Pancreas (tissue), 10 donors: ENCODE results near the gene WDR27. TPM values are rescaled to one million over a fixed set of nuclear protein-coding genes. Genes with fewer than 3 reads are reported as not detected.
A peak's percentile ranks its signal among the peaks of the same experiment; 100 is the strongest.
"Not testable (repeated sequence)": the region's sequence is repeated elsewhere in the genome, so short reads cannot be mapped to it uniquely, and the experiment has no call there.

Experiments
- ATAC-seq, 4 donors: fragments of 200-7000 bp; cut with Tn5 transposase; one replicate each; pipeline versions ENCODE4 v1.8.0 to v1.9.1; 2020; ENCODE audit warnings: mild to moderate bottlenecking in 4 of 4, moderate library complexity in 4 of 4
- DNase-seq, 6 donors: peaks; one replicate each; pipeline ENCODE4 v3.0.0-alpha.2; 2020
- FAIRE-seq: peaks from 2 replicates; lab custom pipeline; 2012; peaks lifted over from hg19 to GRCh38; lab: Jason Lieb, UNC
- H3K27ac ChIP-seq, 4 donors: fragments of 200-600 bp; sonication (generic); 1 replicate in 3 of 4; 2 replicates in 1 of 4; pipeline versions ENCODE4 v1.5.0 to v1.8.0; 2020
- H3K27me3 ChIP-seq, 4 donors: fragments of 200-600 bp; one replicate each; pipeline ENCODE4 v1.8.0; 2021
- H3K36me3 ChIP-seq, 3 donors: fragments of 200-600 bp; sonication (generic) in 1 of 3; one replicate each; pipeline versions ENCODE4 v1.5.0 to v1.8.0; 2020 to 2021
- H3K4me1 ChIP-seq, 3 donors: fragments of 200-600 bp; one replicate each; pipeline ENCODE4 v1.8.0; 2021
- H3K4me3 ChIP-seq, 4 donors: fragments of 200-600 bp; sonication (generic) in 2 of 4; one replicate each; pipeline versions ENCODE4 v1.5.0 to v1.8.0; 2020 to 2021
- H3K9me3 ChIP-seq, 4 donors: fragments of 200-600 bp; one replicate each; pipeline ENCODE4 v1.8.0; 2021
- WGBS, 2 donors: extraction: QIAGEN DNeasy Blood & Tissue Kit; methylation state at CpG; one replicate each; pipeline ENCODE4 v1.1.7; 2013; 5-methylcytosine and 5-hydroxymethylcytosine counted together
- intact Hi-C, 3 donors: fragments of 100-400 bp; cut with DNase I; formaldehyde crosslinking; loops; one replicate each; pipeline versions ENCODE4 v1.11.1 to v1.14.2; 2022
- polyA plus RNA-seq, 2 donors: library from polyadenylated mRNA; stranded (reverse); fragments of 200-250 nt; gene quantifications; one replicate each; pipeline ENCODE4 v1.2.3, GENCODE V29; 2013
- total RNA-seq, 6 donors: library from RNA; stranded (reverse); fragmentation: NEBNext Ultra II Directional in 4 of 6; extraction: Animal tissue kit (Norgen Biotek cat#: 25700) in 4 of 6; gene quantifications; one replicate each; pipeline versions ENCODE4 v1.2.1 to v1.2.4, GENCODE V29; 2021 to 2023
- TF ChIP-seq, protein P1 (sequence below), 4 donors: fragments of 200-600 bp; sonication (generic) in 3 of 4; IDR thresholded peaks; one replicate each; pipeline versions ENCODE4 v1.5.0 to v1.8.0; 2021; ENCODE audit warnings: antibody characterized with exemption in 4 of 4
- donor health status: healthy with polysubstance abuse.
- donor health status: DM: no; HTN: no; CAD: no; lungs with moderate emphysema.
- donor health status: DM: no; HTN: no; CAD: no.
- donor health status: control.
- donor health status: control.
- donor health status: Bipolar disorder and iron deficiency.
- donor health status: DM: yes; HTN: yes; CAD: no.
- donor health status: DM: no; HTN: no; CAD: no.
- donor health status: DM: no; HTN: no; CAD: no.
- donor health status: DM: yes; HTN: yes; CAD: no.

Gene WDR27
- total and polyA plus RNA-seq, 8 donors: 9.6 to 43.1 (median 16.4) TPM

DNA sequence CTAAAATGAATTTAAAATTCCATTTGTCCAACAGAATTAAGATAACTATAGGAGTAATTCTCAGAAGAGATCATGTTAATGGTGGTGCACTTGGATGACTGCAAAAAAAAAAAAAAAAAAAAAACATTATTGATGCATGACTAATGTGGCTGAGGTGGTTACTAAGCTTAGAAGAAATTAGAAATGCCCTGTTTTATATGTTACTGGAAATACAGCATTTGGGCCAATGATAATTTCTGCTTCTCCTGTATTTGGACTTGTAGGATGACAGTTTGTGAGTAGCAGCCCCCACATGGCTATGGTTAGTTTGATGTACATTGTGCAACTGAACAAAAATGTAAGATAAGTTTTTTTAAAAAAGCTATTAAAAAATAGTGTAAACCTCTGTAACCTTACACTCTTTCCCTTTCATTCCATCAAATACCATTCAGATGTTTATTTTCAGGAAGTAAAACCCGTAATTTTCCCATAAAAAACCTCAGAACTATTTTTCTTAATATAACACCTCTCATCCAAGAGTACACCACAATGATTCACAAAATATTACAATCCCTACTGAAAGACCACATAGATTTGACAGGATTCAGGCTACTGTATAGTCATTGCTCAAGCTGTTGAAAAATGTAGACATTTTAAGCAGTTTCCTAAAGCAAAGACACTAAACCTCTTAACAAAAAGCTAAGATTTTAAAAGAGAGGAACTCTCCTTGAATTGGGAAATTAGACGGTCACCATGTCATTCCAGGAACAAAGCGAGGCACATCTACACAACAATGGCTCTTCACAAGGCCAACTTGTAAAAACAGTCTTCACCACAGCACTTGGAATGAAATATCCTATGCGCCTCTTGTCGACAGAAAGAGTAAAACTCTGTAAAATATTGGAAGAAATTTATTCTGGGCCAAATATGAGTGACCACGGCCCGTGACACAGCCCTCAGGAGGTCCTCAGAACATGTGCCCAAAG is 83.0 kb downstream of the WDR27 start:
- FAIRE-seq (no peak), DNase-seq (no peak), ATAC-seq (peak in 1 of 4 donors; percentile 33)
- no peaks in the 10 kb centered on the region for H3K9me3 ChIP-seq
- H3K27me3 ChIP-seq: no peaks in the 10 kb centered on the region
- H3K27ac ChIP-seq: no peak overlapping the region
- no peaks in the 10 kb centered on the region for H3K4me1 ChIP-seq
- 87 to 89% methylated on average over 7 of the region's 7 CpGs for WGBS, 2 donors
- TF ChIP-seq, protein P1, sequence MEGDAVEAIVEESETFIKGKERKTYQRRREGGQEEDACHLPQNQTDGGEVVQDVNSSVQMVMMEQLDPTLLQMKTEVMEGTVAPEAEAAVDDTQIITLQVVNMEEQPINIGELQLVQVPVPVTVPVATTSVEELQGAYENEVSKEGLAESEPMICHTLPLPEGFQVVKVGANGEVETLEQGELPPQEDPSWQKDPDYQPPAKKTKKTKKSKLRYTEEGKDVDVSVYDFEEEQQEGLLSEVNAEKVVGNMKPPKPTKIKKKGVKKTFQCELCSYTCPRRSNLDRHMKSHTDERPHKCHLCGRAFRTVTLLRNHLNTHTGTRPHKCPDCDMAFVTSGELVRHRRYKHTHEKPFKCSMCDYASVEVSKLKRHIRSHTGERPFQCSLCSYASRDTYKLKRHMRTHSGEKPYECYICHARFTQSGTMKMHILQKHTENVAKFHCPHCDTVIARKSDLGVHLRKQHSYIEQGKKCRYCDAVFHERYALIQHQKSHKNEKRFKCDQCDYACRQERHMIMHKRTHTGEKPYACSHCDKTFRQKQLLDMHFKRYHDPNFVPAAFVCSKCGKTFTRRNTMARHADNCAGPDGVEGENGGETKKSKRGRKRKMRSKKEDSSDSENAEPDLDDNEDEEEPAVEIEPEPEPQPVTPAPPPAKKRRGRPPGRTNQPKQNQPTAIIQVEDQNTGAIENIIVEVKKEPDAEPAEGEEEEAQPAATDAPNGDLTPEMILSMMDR (IDR thresholded peaks at IDR 0.05): no peak
- intact Hi-C loops: no loop called here
- no peak overlapping the region for H3K4me3 ChIP-seq
- H3K36me3 ChIP-seq: no peaks in the 10 kb centered on the region

DNA sequence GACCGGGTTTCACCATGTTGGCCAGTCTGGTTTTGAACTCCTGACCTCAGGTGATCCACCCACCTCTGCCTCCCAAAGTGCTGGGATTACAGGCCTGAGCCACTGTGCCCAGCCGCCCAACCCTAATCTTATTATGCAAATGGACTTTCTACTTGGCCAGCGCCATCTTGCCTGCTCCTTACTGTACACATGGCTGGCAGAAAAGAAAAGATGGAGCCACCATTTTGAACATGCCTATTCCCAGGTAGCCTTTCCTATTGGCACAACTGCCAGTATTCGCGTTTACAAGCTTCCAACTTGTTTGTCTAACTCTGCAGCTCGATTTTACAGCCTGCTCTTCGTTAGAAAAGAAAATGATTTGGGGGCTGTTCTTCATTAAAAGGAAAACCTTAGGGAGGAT is 84.3 kb downstream of the WDR27 start:
- Histone ChIP-seq H3K4me3 (no peak overlapping the region), H3K36me3 (no peaks in the 10 kb centered on the region), H3K27ac (no peak overlapping the region), H3K4me1 (no peaks in the 10 kb centered on the region), H3K27me3 (no peaks in the 10 kb centered on the region), H3K9me3 (no peaks in the 10 kb centered on the region)
- intact Hi-C loops: no loop called here
- no peak for ATAC-seq
- no peak for FAIRE-seq
- TF ChIP-seq, protein P1 (IDR thresholded peaks at IDR 0.05): no peak
- WGBS, 2 donors: 87 to 90% methylated on average over 7 of the region's 7 CpGs
- DNase-seq: no peak

DNA sequence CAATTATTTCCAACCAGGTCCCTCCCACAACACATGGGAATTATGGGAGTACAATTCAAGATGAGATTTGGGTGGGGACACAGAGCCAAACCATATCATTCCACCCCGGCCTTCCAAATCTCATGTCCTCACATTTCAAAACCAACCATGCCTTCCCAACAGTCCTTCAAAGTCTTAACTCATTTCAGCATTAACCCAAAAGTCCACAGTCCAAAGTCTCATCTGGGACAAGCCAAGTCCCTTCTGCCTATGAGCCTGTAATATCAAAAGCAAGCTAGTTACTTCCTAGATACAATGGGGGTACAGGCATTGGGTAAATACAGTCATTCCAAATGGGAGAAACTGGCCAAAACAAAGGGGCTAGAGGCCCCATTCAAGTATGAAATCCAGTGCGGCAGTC is 93.2 kb downstream of the WDR27 start:
- H3K27ac ChIP-seq, DNase-seq, ATAC-seq, H3K9me3 ChIP-seq, H3K27me3 ChIP-seq, intact Hi-C loops, FAIRE-seq, H3K4me1 ChIP-seq, H3K36me3 ChIP-seq, H3K4me3 ChIP-seq: not testable (repeated sequence)
- 95 to 100% methylated on average over 2 of the region's 2 CpGs for WGBS, 2 donors

DNA sequence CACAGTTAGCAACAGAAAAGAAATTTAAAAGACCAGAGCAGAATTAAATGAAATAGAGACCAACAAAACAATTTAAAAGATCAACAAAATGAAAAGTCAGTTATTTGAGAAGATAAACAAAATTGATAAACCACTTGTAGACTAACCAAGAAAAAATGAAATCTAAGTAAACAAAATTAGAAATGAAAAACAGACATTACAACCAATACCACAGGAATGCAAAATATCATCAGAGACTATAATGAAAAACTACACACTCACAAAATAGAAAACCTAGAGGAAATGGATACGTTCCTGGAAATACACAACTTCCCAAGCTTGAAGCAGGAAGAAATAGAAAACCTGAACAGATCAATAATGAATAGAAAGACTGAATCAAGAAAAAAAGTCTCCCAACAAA is 97.8 kb downstream of the WDR27 start:
- ATAC-seq: no peak
- Histone ChIP-seq H3K9me3 (no peaks in the 10 kb centered on the region), H3K36me3 (no peaks in the 10 kb centered on the region), H3K4me3 (no peak overlapping the region), H3K4me1 (no peaks in the 10 kb centered on the region), H3K27ac (no peak overlapping the region), H3K27me3 (no peaks in the 10 kb centered on the region)
- FAIRE-seq: peak; percentile 41
- DNase-seq: no peak
- intact Hi-C loops: no loop called here
- WGBS, 2 donors: 85 to 86% methylated on average over 1 of the region's 1 CpG
- TF ChIP-seq, protein P1 (IDR thresholded peaks at IDR 0.05): no peak

DNA sequence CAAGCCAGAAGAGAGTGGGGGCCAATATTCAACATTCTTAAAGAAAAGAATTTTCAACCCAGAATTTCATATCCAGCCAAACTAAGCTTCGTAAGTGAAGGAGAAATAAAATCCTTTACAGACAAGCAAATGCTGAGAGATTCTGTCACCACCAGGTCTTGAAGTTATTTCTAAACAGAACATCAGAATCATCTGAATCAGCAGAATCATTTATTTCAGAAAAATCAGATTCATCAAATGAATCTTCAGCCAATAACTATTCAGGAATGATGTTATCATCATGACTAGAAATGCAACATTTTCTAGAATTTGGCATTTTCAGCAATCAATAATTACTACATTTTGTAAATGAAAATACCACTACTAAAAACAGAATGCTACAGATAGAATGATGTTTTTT is 100.7 kb downstream of the WDR27 start:
- H3K27ac ChIP-seq, H3K4me1 ChIP-seq, intact Hi-C loops, H3K4me3 ChIP-seq, DNase-seq, H3K36me3 ChIP-seq, H3K27me3 ChIP-seq, FAIRE-seq, ATAC-seq, H3K9me3 ChIP-seq: not testable (repeated sequence)
- 92 to 100% methylated on average over 1 of the region's 1 CpG for WGBS, 2 donors

DNA sequence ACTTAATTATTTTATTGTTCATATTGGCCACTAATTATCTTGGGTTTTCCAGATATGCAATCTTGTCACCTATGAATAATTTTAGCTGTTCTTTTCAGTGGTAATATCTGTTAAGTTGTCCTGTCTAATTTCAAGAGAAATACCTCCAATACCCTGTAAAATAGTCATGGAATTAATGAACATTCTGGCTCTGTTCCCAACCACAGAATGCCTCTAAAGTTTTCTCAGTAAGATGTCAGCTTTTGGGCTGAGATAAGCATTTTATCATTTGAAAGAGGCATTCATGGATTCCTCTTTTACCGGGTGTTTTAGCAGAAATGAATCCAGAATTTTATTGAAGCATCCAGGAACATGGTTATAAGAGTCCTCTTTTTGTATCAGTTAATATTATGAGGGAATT is 109.3 kb downstream of the WDR27 start:
- DNase-seq (no peak), FAIRE-seq (no peak), ATAC-seq (no peak)
- Histone ChIP-seq H3K4me1 (no peaks in the 10 kb centered on the region), H3K27me3 (no peaks in the 10 kb centered on the region), H3K27ac (no peak overlapping the region), H3K9me3 (no peaks in the 10 kb centered on the region), H3K36me3 (no peaks in the 10 kb centered on the region), H3K4me3 (no peak overlapping the region)
- TF ChIP-seq, protein P1 (IDR thresholded peaks at IDR 0.05): no peak
- intact Hi-C loops: no loop called here
- 68 to 73% methylated on average over 1 of the region's 1 CpG for WGBS, 2 donors
